ENCODE measurements around the gene ZNRF3. TPM values are rescaled to one million over a fixed set of nuclear protein-coding genes. Genes with fewer than 3 reads are reported as not detected.
A peak's percentile ranks its signal among the peaks of the same experiment; 100 is the strongest.

The ZNRF3 gene
- polyA plus RNA-seq, 3 donors, result 0.13 TPM; not detected in 2

- no peak overlapping the region for H3K27ac Mint-ChIP-seq
- no peak overlapping the region for H3K4me3 Mint-ChIP-seq
- Histone ChIP-seq H3K79me2 (ENCODE audit: insufficient read depth, low read length) (no peaks in the 10 kb centered on the region), H3K9me3 (replicated peaks in 1 of 2; ENCODE audit: control insufficient read depth in 1 of 2, insufficient read depth in 1 of 2, low read length in 2 of 2) (no peaks in the 10 kb centered on the region), H3K27me3 (ENCODE audit: control insufficient read depth in 2 of 2, insufficient read depth in 2 of 2, low read length in 2 of 2) (no peaks in the 10 kb centered on the region), H4K20me1 (ENCODE audit: insufficient read depth, low read length) (no peaks in the 10 kb centered on the region), H3K27ac (ENCODE audit: low read depth in 1 of 2, low read length in 2 of 2) (no peak overlapping the region), H2AFZ (ENCODE audit: insufficient read depth, low read depth, low read length, poor library complexity, severe bottlenecking) (no peak overlapping the region), H3K9ac (ENCODE audit: insufficient read depth, low read length, poor library complexity, severe bottlenecking) (no peak overlapping the region), H3K4me1 (ENCODE audit: control insufficient read depth in 1 of 2, insufficient read depth in 2 of 2, low read length in 2 of 2) (peaks cover 0 to 5% of the 10 kb centered on the region in 2 donors), H3K36me3 (replicated peaks in 1 of 2; ENCODE audit: control insufficient read depth in 1 of 2, insufficient read depth in 2 of 2, low read length in 2 of 2) (no peaks in the 10 kb centered on the region), H3K4me2 (replicated peaks; ENCODE audit: extremely low read depth, low read length, poor library complexity, severe bottlenecking) (no peak overlapping the region), H3K4me3 (replicated peaks in 1 of 3; ENCODE audit: low read depth in 2 of 3, low read length in 3 of 3) (no peak overlapping the region)
- H3K36me3 Mint-ChIP-seq, result no peaks in the 10 kb centered on the region
- intact Hi-C loops (cut with micrococcal nuclease), result no loop called here
- peaks cover 5% of the 10 kb centered on the region for H3K4me1 Mint-ChIP-seq
- H3K27me3 Mint-ChIP-seq (ENCODE audit: low read depth in 3 of 3), result peaks cover 2 to 4% (median 3%) of the 10 kb centered on the region in 3 donors
- TF ChIP-seq, protein P1, sequence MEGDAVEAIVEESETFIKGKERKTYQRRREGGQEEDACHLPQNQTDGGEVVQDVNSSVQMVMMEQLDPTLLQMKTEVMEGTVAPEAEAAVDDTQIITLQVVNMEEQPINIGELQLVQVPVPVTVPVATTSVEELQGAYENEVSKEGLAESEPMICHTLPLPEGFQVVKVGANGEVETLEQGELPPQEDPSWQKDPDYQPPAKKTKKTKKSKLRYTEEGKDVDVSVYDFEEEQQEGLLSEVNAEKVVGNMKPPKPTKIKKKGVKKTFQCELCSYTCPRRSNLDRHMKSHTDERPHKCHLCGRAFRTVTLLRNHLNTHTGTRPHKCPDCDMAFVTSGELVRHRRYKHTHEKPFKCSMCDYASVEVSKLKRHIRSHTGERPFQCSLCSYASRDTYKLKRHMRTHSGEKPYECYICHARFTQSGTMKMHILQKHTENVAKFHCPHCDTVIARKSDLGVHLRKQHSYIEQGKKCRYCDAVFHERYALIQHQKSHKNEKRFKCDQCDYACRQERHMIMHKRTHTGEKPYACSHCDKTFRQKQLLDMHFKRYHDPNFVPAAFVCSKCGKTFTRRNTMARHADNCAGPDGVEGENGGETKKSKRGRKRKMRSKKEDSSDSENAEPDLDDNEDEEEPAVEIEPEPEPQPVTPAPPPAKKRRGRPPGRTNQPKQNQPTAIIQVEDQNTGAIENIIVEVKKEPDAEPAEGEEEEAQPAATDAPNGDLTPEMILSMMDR (IDR thresholded peaks at IDR 0.05), result no peak
- no peak for DNase-seq
- peaks cover 0 to 9% (median 3%) of the 10 kb centered on the region in 7 donors for H3K9me3 Mint-ChIP-seq
- WGBS (ENCODE audit: insufficient coverage), result 100% methylated on average over 2 of the region's 3 CpGs
Measured at GRCh38 chr22:28874061-28874460, 9.3 kb upstream of the ZNRF3 start.

DNA sequence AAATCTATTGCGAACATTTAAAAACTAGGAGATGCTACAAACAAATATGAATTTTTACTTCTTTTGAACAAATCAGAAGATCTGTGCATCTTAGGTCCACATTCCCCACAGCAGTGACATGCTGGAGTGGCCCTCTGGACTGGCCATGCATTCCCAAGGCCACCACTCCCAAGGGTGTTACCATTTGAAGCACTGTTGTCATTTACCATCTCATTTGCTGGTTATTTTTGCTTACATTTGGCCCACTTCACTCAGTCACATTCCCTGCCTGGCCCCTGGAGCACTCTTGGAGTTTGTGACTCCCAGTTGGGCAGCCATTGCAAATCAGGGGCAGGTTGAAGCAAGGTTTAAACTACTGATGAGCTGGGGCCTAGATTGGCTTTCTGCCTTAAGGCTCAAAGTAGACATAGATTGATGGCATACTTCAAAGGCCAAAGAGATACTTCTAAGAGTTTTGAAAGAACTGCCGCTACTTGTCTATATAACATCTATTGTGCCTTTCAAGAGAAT lies 8.5 kb upstream of the ZNRF3 start:
- no peak overlapping the region for H3K27ac Mint-ChIP-seq
- H3K4me2 ChIP-seq (replicated peaks; ENCODE audit: extremely low read depth, low read length, poor library complexity, severe bottlenecking), result no peak overlapping the region
- TF ChIP-seq, protein P1 (IDR thresholded peaks at IDR 0.05), result no peak
- H3K27me3 Mint-ChIP-seq (ENCODE audit: low read depth in 3 of 3), result peaks cover 3 to 4% (median 3%) of the 10 kb centered on the region in 3 donors
- H3K36me3 Mint-ChIP-seq, result no peaks in the 10 kb centered on the region
- H2AFZ ChIP-seq (ENCODE audit: insufficient read depth, low read depth, low read length, poor library complexity, severe bottlenecking), result peak overlapping the region; percentile 35
- no peak overlapping the region for H3K27ac ChIP-seq (ENCODE audit: low read depth in 1 of 2, low read length in 2 of 2)
- intact Hi-C loops (cut with micrococcal nuclease), result no loop called here
- H3K4me3 ChIP-seq (replicated peaks in 1 of 3; ENCODE audit: low read depth in 2 of 3, low read length in 3 of 3), result no peak overlapping the region
- H3K79me2 ChIP-seq (ENCODE audit: insufficient read depth, low read length), result no peaks in the 10 kb centered on the region
- no peak overlapping the region for H3K4me3 Mint-ChIP-seq
- H3K9me3 Mint-ChIP-seq, result peaks cover 0 to 9% (median 3%) of the 10 kb centered on the region in 7 donors
- no peak for DNase-seq
- no peak overlapping the region for H3K9ac ChIP-seq (ENCODE audit: insufficient read depth, low read length, poor library complexity, severe bottlenecking)
- H3K4me1 Mint-ChIP-seq, result peaks cover 5% of the 10 kb centered on the region
- no peaks in the 10 kb centered on the region for H3K9me3 ChIP-seq (replicated peaks in 1 of 2; ENCODE audit: control insufficient read depth in 1 of 2, insufficient read depth in 1 of 2, low read length in 2 of 2)
- H4K20me1 ChIP-seq (ENCODE audit: insufficient read depth, low read length), result no peaks in the 10 kb centered on the region
- no peaks in the 10 kb centered on the region for H3K36me3 ChIP-seq (replicated peaks in 1 of 2; ENCODE audit: control insufficient read depth in 1 of 2, insufficient read depth in 2 of 2, low read length in 2 of 2)
- WGBS (ENCODE audit: insufficient coverage), result no CpG with 5 or more reads among the region's 2 CpGs
- H3K27me3 ChIP-seq (ENCODE audit: control insufficient read depth in 2 of 2, insufficient read depth in 2 of 2, low read length in 2 of 2), result no peaks in the 10 kb centered on the region
- H3K4me1 ChIP-seq (ENCODE audit: control insufficient read depth in 1 of 2, insufficient read depth in 2 of 2, low read length in 2 of 2), result peaks cover 0 to 5% of the 10 kb centered on the region in 2 donors
